Stomach smooth muscle (tissue), 2 donors: ENCODE data around the gene KLHL29.
A peak's percentile ranks its signal among the peaks of the same experiment; 100 is the strongest.

ENCODE experiments used
- H3K27ac ChIP-seq: one replicate; pipeline ENCODE4 v1.7.0; 2013; ENCODE audit warnings: mild to moderate bottlenecking, low read length, inconsistent platforms
- H3K27me3 ChIP-seq, 2 donors: one replicate each; pipeline ENCODE4 v1.7.0; 2013; ENCODE audit warnings: low read length in 2 of 2; ENCODE audit not compliant: insufficient read depth in 2 of 2, control insufficient read depth in 1 of 2
- H3K36me3 ChIP-seq, 2 donors: one replicate each; pipeline ENCODE4 v1.7.0; 2013; ENCODE audit warnings: low read length in 2 of 2; ENCODE audit not compliant: control insufficient read depth in 2 of 2, insufficient read depth in 2 of 2
- H3K4me1 ChIP-seq: one replicate; pipeline ENCODE4 v1.7.0; 2013; ENCODE audit warnings: low read length; ENCODE audit not compliant: control insufficient read depth, insufficient read depth
- H3K4me3 ChIP-seq, 2 donors: one replicate each; pipeline ENCODE4 v1.7.0; 2013; ENCODE audit warnings: low read length in 2 of 2
- H3K9ac ChIP-seq, 2 donors: one replicate each; pipeline ENCODE4 v1.7.0; 2013; ENCODE audit warnings: low read length in 2 of 2, mild to moderate bottlenecking in 1 of 2
- H3K9me3 ChIP-seq, 2 donors: one replicate each; pipeline ENCODE4 v1.7.0; 2013; ENCODE audit warnings: low read length in 2 of 2; ENCODE audit not compliant: control insufficient read depth in 2 of 2
- donor health status: healthy.
- donor health status: Pancreatic carcinoma.

Gene KLHL29

DNA sequence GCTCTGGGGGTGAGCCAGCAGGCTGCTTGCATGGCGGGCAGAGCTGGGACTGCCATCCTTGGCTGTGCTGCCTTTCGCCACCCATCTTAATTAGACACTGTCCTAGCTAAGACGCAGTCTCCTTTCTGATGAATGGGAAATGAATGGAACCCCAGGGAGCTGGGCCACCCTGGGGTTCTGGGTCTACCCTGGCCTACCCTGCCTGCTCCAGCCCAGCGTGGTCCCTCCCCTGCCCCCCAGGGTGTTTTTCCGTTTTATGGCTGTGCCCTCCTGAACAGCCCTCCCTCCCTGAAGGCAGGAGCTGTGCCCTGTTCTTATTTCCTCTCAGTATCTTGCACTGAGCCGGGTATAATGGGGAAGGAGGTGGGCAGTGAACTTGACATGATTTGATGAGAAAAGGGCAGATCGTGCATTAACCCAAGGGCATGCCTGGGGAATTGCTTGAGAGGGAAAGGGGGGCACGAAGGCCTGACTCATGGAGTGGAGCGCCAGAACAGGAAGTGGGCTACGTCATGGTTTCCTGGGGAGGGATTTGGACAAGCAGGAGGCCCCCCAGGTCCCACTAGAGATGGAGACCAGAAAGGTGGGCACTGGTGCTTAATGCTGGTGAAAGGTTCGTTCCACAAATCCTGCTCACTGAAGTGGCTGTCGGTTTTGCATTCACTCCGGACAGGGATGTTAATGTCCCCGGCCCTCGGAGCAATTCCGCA lies 165.0 kb downstream of the KLHL29 start:
- peaks cover 55% of the 10 kb centered on the region for H3K4me1 ChIP-seq
- no peaks in the 10 kb centered on the region for H3K36me3 ChIP-seq
- no peak overlapping the region for H3K27ac ChIP-seq
- H3K9ac ChIP-seq: no peak overlapping the region
- H3K9me3 ChIP-seq: no peaks in the 10 kb centered on the region
- no peak overlapping the region for H3K4me3 ChIP-seq
- H3K27me3 ChIP-seq: no peaks in the 10 kb centered on the region

DNA sequence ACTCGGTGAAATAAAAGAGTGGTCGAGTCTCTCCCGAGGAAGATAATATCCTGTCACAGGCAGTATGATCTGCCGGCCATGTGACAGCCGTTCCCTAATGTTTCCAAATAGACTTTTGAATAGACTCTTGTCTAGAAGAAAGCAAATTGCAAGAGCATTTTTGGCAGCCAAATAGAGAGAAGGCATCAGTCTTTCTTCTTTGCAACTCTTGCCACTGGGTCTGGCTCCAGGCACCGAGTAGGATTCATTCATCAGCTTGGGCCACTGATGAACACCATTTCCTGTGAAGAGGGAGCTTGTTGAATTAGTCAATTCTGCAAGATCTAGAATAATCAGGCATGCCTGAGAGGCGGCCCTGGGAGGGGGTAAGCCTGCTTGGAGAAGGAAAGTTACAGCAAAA lies 165.6 kb downstream of the KLHL29 start:
- Histone ChIP-seq H3K27ac (no peak overlapping the region), H3K9ac (no peak overlapping the region), H3K9me3 (no peaks in the 10 kb centered on the region), H3K4me1 (peaks cover 49% of the 10 kb centered on the region), H3K27me3 (no peaks in the 10 kb centered on the region), H3K36me3 (no peaks in the 10 kb centered on the region), H3K4me3 (no peak overlapping the region)

DNA sequence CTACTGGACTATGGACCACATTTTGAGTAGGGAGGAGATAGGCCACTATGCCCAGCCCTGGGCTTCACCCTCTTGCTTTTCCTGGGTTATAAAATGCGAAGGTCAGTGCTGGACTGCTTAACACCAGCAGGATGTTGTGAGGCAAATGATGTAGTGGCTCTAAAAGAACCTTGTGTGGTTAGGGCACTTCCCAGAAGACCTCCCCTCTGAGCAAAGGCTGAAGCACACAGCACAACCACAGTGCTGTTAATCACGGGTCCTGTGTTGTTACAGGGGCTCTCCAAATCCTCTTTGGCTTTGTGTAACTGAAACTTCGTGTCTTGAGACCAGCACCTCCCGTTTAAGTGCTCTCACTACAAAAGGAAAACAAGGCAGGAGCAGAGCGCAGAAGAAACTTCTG lies 166.9 kb downstream of the KLHL29 start:
- Histone ChIP-seq H3K9ac (no peak overlapping the region), H3K27ac (no peak overlapping the region), H3K27me3 (no peaks in the 10 kb centered on the region), H3K36me3 (no peaks in the 10 kb centered on the region), H3K4me3 (no peak overlapping the region), H3K4me1 (peaks cover 50% of the 10 kb centered on the region), H3K9me3 (no peaks in the 10 kb centered on the region)

DNA sequence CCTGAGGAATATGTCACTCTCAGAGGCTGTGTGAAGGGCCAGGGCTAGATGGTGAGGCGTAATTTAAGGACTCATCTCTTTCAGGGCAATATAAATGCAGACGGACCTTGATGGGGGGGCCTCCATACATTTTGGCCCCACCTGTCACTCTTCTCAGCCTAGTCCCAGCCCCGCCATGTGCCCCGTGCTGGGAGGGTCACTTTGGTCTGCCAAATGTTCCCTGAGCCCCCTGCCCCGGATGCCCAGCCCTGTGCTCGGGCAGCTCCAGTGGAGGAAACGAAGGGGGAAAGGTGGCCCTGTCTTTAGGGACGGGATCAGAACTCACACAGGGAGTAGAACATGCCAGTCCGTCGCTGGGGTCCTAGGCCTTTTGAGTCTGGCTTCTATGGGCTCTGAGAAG lies 168.6 kb downstream of the KLHL29 start:
- Histone ChIP-seq H3K4me3 (peak overlapping the region in 1 of 2 donors; percentile 29), H3K9me3 (no peaks in the 10 kb centered on the region), H3K27ac (peak overlapping the region; percentile 18), H3K9ac (no peak overlapping the region), H3K4me1 (peaks cover 52% of the 10 kb centered on the region), H3K27me3 (no peaks in the 10 kb centered on the region), H3K36me3 (no peaks in the 10 kb centered on the region)

DNA sequence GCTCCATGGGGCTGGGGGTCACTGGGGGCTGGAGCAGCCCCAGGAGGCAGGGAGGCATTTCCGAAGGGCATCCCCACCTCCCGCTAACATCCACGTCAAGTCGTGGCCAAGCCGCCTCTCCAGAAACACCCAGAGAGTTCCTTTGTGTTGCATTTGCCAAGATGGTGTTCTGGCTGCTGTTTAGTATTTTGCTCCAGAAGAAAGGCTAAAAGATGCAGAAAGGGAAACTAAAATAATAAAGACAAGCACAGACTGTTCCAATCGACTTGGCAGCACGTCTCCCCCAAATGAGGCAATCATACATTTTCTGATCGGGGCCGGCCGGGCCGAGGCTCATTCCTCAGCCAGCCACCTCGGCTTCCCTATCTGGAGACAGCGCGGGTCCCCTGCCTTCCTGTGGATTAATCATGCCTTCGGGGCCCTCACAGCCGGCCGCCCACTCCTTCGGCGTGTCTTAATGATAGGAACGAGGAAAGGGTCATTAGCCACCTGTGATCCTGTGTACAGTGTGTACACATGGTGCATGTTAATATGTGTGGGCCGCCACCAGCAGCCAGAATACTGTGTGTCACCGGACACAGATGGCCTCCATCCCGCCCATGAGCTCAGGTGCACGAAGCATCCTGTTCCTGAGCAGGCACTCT lies 169.2 kb downstream of the KLHL29 start:
- H3K9ac ChIP-seq: no peak overlapping the region
- peak overlapping the region; percentile 18 for H3K27ac ChIP-seq
- no peaks in the 10 kb centered on the region for H3K27me3 ChIP-seq
- no peaks in the 10 kb centered on the region for H3K9me3 ChIP-seq
- H3K4me1 ChIP-seq: peaks cover 51% of the 10 kb centered on the region
- peak overlapping the region in 1 of 2 donors; percentile 29 for H3K4me3 ChIP-seq
- H3K36me3 ChIP-seq: no peaks in the 10 kb centered on the region

DNA sequence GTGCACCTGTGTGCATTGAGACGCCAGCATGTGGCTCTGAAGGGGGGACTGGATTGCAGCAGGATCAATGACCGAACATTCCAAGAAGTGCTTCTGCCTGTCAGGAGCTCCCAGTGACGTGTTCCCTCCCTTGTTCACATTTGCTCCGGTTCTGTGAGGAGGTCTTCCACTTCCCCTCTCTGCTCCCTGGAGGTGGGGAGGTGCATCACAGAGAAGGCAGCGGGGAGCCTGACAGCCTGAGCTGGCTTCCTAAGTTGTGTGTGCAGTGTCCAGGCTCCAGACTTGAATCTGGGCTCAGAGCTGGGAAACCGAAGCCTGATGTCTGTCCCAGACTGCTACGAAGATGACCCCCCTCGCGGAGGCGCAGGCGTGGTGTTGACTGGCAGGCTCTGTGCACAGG lies 171.0 kb downstream of the KLHL29 start:
- Histone ChIP-seq H3K36me3 (no peaks in the 10 kb centered on the region), H3K4me3 (no peak overlapping the region), H3K9me3 (no peaks in the 10 kb centered on the region), H3K27ac (no peak overlapping the region), H3K4me1 (peaks cover 39% of the 10 kb centered on the region), H3K27me3 (no peaks in the 10 kb centered on the region), H3K9ac (no peak overlapping the region)

DNA sequence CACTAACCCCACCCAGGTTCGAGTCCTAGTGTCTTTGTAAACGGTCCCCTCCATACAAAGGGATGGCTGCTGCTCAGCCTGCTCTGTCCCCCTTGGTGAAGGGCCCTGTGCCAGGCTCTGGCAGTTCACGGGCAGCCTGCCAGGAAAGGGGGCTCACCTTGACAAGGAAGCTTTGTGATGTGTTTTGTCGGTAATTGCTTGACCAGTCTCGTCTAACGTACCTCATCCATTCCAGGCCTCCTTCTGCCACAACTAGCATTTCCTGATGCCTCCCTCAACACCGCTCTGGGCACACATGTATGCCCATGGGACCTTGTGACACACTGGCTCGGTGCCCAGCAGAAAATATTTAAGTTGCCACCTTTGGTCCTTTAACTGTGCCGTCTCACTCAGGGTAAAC lies 171.9 kb downstream of the KLHL29 start:
- Histone ChIP-seq H3K36me3 (no peaks in the 10 kb centered on the region), H3K9ac (peak overlapping the region in 1 of 2 donors; percentile 21), H3K4me3 (peak overlapping the region in 1 of 2 donors; percentile 3), H3K27ac (peak overlapping the region; percentile 31), H3K27me3 (no peaks in the 10 kb centered on the region), H3K4me1 (peaks cover 37% of the 10 kb centered on the region), H3K9me3 (no peaks in the 10 kb centered on the region)

DNA sequence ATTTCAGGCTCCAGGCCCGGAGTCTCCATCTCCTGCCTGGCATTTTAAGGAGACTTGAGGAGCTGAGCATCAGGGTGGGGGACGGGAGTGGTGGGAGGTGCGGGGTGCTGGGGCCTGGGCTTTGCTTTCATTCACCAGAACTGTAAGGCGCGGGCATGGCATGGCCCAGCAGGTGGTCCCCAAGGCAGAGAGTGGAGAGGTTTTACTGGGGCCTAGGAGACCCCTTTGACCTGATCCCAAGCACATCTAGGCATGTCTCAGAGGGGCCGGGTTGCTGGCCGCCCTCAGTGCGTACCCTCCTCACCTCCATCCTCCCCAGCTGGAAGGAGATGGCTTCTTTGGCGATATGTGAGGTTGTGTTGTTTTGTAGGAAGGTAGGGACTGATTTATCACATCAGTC lies 172.5 kb downstream of the KLHL29 start:
- no peak overlapping the region for H3K4me3 ChIP-seq
- no peaks in the 10 kb centered on the region for H3K27me3 ChIP-seq
- H3K9ac ChIP-seq: no peak overlapping the region
- H3K27ac ChIP-seq: no peak overlapping the region
- peaks cover under 1 to 2% of the 10 kb centered on the region in 2 donors for H3K36me3 ChIP-seq
- H3K4me1 ChIP-seq: peaks cover 38% of the 10 kb centered on the region
- H3K9me3 ChIP-seq: no peaks in the 10 kb centered on the region

DNA sequence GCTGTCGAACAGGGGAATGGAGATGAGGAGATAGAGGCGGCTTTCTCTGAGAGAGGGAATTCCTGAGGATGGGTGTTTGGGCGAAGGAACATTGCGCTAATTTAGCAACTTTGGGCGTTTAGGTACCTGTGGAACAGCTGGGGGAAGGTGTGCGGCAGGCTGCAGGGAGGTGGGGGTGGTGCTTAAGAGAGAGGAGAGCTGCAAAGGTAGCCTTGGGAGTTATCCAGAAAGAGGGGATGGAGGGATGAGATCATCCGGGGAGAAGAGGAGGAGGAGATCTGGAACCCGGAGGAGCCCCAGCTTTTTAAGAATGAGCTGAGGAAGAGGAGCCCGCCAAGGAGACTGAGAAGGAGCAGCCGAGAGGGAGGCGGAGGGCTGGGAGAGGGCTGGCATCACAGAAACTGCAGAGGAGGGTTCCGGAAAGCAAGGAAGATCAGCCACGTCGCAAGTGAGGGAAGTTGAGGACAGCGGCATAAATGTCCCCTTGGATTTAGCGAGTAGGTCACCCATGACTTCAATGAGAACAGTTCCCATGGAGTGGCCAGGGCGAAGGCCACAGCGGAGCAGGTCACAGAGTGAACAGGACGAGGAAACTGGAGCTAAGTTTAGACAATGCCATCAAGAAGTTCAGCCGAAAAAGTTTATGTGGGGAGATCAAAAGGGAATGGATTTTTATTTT lies 174.7 kb downstream of the KLHL29 start:
- Histone ChIP-seq H3K9me3 (no peaks in the 10 kb centered on the region), H3K27ac (no peak overlapping the region), H3K36me3 (peaks cover 3 to 6% of the 10 kb centered on the region in 2 donors), H3K27me3 (no peaks in the 10 kb centered on the region), H3K4me1 (peaks cover 46% of the 10 kb centered on the region), H3K4me3 (no peak overlapping the region), H3K9ac (no peak overlapping the region)

DNA sequence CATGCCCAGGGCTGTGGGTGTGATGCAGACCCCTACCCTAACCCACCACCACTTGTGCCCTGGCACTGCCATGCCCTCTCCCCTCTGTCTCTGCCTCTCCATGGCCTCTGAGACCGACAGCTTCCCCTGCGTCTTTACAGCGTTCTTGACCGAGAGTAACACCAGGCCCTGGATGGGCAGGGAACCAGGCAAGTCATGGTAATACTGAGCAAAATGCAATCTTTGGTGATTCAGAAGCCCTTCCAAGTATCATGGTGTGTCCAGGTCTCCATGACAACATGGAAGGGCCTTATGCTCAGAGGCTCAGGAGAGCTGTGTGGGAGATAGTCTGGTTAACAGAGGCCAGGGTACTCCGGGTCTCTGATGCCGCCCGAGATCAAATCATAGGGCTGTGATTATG lies 176.1 kb downstream of the KLHL29 start:
- peaks cover 3 to 6% of the 10 kb centered on the region in 2 donors for H3K36me3 ChIP-seq
- H3K4me1 ChIP-seq: peaks cover 54% of the 10 kb centered on the region
- no peak overlapping the region for H3K27ac ChIP-seq
- no peak overlapping the region for H3K9ac ChIP-seq
- no peaks in the 10 kb centered on the region for H3K9me3 ChIP-seq
- no peaks in the 10 kb centered on the region for H3K27me3 ChIP-seq
- no peak overlapping the region for H3K4me3 ChIP-seq

DNA sequence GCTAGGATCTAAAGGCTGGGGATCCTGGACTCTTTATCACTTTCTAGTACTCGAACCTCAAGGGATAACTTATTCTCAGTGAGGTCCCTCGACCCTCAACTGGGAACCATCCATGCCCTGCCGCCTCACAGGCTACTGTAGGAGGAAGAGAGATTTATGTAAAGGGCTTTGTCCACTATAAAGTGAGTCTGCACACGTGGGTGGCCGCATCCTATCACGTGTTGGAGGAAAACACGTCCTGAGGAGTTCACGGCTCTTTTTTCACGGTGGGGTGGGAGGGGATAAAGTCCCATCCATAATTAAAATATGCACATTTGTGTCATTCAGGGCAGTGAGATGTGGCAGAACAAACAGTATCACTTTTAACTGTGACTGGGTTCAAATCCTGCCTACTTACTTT lies 176.6 kb downstream of the KLHL29 start:
- Histone ChIP-seq H3K4me3 (no peak overlapping the region), H3K36me3 (peaks cover 3 to 6% of the 10 kb centered on the region in 2 donors), H3K4me1 (peaks cover 56% of the 10 kb centered on the region), H3K9me3 (no peaks in the 10 kb centered on the region), H3K27me3 (no peaks in the 10 kb centered on the region), H3K9ac (no peak overlapping the region), H3K27ac (no peak overlapping the region)
